ENCODE data around the gene FITM2.

- TF ChIP-seq CTCF (IDR thresholded peaks at IDR 0.05; ENCODE audit: low read depth, low read length, poor library complexity, severe bottlenecking) (no peak), EZH2phosphoT487 (IDR thresholded peaks at IDR 0.05; ENCODE audit: borderline replicate concordance, low read length) (no peak)
Measured at GRCh38 chr20:44356353-44356723, 45.3 kb upstream of the FITM2 start.

Measured in DOHH2 (cell line).